HG03439 (cell line): ENCODE measurements around the gene CACNG6.

Experiments
- ATAC-seq: cut with Tn5 transposase; IDR thresholded peaks from one replicate; pipeline ENCODE4 v1.9.1; 2021; ENCODE audit warnings: mild to moderate bottlenecking, moderate library complexity; ENCODE audit not compliant: unreplicated experiment

Gene CACNG6

DNA sequence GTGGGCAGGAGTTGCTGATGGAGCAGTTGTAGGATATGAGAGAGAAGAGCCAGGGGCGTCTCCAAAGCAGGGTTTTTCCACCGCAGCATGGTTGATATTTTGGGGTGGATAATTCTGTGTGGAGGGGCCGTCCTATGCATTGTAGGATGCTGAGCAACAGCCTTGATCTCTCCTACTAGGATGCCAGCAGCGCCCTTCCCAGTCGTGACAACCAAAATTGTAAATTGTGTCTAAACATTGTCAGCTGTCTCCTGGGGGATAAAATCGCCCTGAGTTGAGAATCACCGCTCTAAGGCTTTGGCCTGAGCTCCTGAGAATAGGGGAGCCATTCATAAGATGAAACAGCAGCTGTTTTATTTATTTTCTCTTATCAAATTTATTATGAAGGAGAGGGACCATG lies 24.5 kb upstream of the CACNG6 start:
- no peak for ATAC-seq

DNA sequence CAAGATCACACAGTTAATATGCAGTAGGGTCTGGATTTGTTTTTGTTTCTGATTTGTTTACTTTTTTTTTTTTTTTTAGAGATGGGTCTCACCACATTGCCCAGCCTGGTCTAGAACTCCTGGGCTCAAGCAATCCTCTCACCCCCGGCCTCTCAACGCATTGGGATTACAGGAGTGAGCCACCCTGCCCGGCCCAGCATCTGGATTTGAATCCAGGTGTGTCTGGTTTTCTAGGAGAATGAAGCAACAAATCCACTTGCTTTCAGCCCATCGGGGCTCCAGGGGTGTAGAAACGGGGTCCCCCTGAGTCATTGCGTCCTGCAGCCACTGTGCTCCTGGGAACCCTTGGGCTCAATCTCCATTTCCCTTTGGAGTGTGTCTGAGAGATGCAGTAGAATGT lies 22.1 kb upstream of the CACNG6 start:
- no peak for ATAC-seq

- ATAC-seq, result no peak
These were observed 19.8 kb upstream of the CACNG6 start for GRCh38 chr19:53971673-53972072.

- ATAC-seq, result no peak
These were observed 13.9 kb upstream of the CACNG6 start for GRCh38 chr19:53977429-53977990.

- ATAC-seq, result no peak
These were observed 13.3 kb upstream of the CACNG6 start for GRCh38 chr19:53977991-53978731.

GRCh38 chr19:53978975-53979801 lies 12.2 kb upstream of the CACNG6 start:
- ATAC-seq, result no peak

GRCh38 chr19:53980539-53981375 lies 10.7 kb upstream of the CACNG6 start:
- ATAC-seq, result no peak

DNA sequence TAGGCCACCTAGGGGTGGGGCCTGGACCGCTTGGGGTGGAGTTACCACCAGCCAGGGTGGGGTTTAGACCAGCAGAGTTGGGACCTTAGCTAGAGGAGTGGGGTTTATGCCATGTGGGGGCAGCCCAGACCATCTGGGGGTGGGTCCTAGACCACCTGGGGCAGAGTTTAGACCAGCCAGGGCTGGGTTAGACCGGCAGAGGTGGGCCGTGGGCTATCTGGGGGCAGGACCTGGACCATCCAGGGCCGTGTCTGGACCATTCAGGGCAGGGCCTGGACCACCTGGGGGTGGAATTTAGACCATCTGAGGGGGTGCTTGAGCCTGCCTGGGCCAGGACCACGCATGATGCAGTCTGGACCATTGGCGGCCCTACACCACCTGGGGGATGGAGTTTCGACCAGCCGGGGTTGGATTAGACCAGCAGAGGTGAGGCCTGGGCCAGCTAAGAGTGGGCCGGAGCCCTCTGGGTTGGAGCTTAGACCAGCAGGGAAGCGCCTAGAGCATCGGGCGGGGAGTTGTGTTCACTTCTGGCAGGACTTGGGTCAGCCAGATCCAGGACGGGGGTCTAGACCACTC lies 10.0 kb upstream of the CACNG6 start:
- no peak for ATAC-seq

- no peak for ATAC-seq
These were observed 9.4 kb upstream of the CACNG6 start for GRCh38 chr19:53982001-53982451.

GRCh38 chr19:53982611-53983010 lies 8.8 kb upstream of the CACNG6 start:
- no peak for ATAC-seq

- no peak for ATAC-seq
These were observed 7.8 kb upstream of the CACNG6 start for GRCh38 chr19:53983457-53984289.

DNA sequence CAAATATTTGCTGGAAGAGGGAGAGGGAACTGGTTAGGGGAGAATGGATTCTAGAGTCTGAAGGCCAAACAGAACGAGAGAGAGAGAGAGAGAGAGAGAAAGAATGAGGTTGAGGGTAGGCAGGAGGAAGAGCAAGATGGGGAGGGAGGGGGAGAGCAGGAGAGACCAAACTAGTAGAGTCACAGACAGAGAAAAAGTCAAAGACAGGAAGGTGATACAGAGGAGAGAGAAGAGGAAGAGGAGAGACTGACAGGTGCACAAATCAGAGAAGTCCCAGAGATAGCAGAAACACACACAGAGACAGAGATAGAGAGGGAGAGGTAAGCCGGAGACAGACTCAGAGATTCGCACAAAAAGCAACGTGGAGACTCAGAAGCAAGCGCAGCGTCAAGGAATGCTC lies 5.6 kb upstream of the CACNG6 start:
- ATAC-seq, result no peak

DNA sequence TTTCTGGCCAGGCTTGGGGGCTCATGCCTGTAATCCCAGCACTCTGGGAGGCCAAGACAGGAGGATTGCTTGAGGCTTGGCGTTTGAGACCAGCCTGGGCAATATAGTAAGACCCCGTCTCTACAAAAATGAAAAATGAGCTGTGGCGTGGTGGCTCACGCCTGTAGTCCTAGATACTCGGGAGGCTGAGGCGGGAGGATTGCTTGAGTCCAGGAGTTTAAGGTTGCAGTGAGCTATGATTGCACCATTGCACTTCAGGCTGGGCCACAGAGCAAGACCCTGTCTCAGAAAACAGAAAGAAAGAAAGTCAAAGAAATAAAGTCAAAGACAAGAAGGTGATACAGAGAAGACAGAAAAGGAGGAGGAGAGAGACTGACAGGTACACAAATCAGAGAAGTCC lies 2.5 kb upstream of the CACNG6 start:
- ATAC-seq, result no peak

DNA sequence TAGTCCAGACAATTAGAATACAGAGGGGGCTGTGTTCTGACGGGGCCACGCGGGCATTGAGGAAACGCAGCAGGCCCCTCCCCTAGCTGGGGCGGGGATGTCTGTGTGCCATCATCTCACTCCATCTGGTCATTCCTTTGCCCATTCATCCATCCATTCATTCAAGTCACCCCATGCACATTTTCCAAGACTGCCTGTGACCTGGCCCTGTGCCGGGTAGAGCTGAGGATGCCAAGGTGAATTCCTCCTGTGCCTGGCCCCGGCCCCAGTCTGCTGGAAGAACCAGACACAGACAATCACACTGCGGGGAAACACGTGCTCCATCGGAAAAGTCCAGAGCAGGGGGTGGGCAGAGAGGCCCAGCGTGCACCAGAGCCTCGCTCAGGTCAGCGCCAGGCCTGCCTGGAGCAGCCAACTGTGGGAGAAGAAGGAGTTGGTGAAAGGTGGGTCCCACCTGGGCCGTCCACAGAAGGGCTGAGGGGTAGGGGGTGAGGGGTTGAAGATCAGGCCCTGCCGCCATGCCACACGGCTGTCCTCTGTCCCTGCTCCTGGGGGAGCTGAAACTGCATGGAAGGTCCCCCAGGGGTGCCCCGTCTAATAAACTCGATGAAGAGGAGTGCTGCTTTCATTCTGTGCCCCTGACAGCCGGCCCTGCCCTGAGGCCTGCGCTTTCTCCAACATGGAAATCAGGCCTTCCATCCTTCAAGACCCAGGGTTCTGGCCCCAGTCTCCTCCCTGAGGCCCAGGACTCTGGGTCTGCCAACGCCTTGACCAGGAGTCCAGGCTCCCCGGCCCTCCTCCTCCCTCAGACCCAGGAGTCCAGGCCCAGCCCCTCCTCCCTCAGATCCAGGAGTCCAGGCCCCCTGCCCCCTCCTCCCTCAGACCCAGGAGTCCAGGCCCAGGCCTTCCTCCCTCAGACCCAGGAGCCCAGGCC lies 1.6 kb upstream of the CACNG6 start:
- ATAC-seq, result no peak

DNA sequence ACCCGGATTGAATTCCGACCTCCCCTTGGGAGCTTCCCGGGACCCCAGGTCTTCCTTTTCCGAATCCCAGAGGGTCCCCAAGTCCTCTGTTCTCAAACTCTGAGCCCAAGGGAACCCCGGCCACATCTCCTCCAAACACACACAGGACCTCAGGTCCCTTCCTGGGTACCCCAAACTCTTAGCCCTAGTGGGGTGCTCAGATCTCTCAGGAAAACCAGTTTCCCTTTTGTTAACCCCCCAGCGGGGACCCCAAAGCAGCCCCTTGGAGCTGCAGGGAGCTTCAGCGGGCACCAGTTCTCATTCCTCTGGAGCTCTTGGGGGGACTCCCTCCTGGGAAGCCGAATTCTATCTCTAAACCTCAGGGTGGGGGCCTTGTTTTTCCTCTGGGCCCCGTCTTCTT lies 774 bp downstream of the CACNG6 start:
- no peak for ATAC-seq

DNA sequence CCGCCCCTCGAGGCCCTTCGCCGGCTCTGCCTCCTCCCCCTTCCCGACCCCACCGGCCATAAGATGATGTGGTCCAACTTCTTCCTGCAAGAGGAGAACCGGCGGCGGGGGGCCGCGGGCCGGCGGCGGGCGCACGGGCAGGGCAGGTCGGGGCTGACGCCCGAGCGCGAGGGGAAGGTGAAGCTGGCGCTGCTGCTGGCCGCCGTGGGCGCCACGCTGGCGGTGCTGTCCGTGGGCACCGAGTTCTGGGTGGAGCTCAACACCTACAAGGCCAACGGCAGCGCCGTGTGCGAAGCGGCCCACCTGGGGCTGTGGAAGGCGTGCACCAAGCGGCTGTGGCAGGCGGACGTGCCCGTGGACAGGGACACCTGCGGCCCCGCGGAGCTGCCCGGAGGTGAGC lies 1.4 kb downstream of the CACNG6 start:
- no peak for ATAC-seq

DNA sequence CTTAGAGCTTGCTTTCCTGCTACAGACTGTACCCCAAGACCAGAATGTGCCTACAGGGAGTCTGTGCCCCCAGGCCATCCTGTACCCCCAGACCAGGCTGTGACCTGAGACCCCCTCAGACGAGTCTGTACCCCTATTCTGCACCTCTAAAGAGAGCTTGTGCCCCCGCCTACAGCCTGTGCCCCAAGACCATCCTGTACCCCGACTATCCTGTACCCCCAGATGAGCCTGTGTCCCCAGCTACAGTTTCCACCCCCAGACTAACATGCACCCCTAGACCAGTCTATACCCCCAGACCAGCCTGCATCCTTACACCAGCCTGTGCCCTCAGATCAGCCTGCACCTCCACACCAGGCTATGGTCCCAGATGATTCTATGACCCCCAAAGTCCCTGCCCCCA lies 2.0 kb downstream of the CACNG6 start:
- no peak for ATAC-seq

- ATAC-seq, result no peak
These were observed 3.4 kb downstream of the CACNG6 start for GRCh38 chr19:53994811-53995210.

- no peak for ATAC-seq
These were observed 6.8 kb downstream of the CACNG6 start for GRCh38 chr19:53998223-53998622.
